DND-41 (cell line): Measurements from ENCODE around the gene RAG1.
"Not testable (repeated sequence)": the region's sequence is repeated elsewhere in the genome, so short reads cannot be mapped to it uniquely, and the experiment has no call there.

ENCODE experiments used
- ATAC-seq: fragments of 200-7000 bp; cut with Tn5 transposase; 3 replicates; pipeline ENCODE4 v1.9.1; 2021; ENCODE audit warnings: low read depth; ENCODE audit not compliant: insufficient read depth
- DNase-seq: peaks from one replicate; pipeline ENCODE4 v3.0.0-alpha.2; 2020
- H2AFZ ChIP-seq: 2 replicates; pipeline ENCODE4 v1.6.0; 2012; ENCODE audit warnings: low read depth, low read length
- H3K27ac ChIP-seq: 2 replicates; pipeline ENCODE4 v1.5.1; 2012; ENCODE audit warnings: low read length, inconsistent platforms
- H3K27me3 ChIP-seq: fragments of 200-600 bp; sonication (generic); 2 replicates; pipeline ENCODE4 v1.6.0; 2012; ENCODE audit warnings: low read length, mild to moderate bottlenecking, inconsistent platforms; ENCODE audit not compliant: insufficient read depth, poor library complexity
- H3K36me3 ChIP-seq: 2 replicates; pipeline ENCODE4 v1.5.1; 2012; ENCODE audit warnings: low read length, inconsistent platforms; ENCODE audit not compliant: insufficient read depth
- H3K4me1 ChIP-seq: 2 replicates; pipeline ENCODE4 v1.5.1; 2012; ENCODE audit warnings: mild to moderate bottlenecking, low read length; ENCODE audit not compliant: insufficient read depth
- H3K4me2 ChIP-seq: 2 replicates; pipeline ENCODE4 v1.6.0; 2012; ENCODE audit warnings: mild to moderate bottlenecking, moderate library complexity, low read length, inconsistent platforms; ENCODE audit not compliant: insufficient read depth
- H3K4me3 ChIP-seq, 2 experiments: fragments of 200-600 bp in 1 of 2; shearing (Covaris generic) in 1 of 2; 2 replicates each; pipeline ENCODE4 v1.5.1; 2012 to 2016; ENCODE audit warnings: inconsistent platforms in 2 of 2, low read length in 2 of 2, mild to moderate bottlenecking in 2 of 2, low read depth in 1 of 2, moderate library complexity in 1 of 2
- H3K79me2 ChIP-seq: 2 replicates; pipeline ENCODE4 v1.6.0; 2012; ENCODE audit warnings: low read length, inconsistent platforms; ENCODE audit not compliant: insufficient read depth
- H3K9ac ChIP-seq: 2 replicates; pipeline ENCODE4 v1.6.0; 2012; ENCODE audit warnings: low read depth, mild to moderate bottlenecking, inconsistent platforms, low read length, moderate library complexity
- H3K9me3 ChIP-seq: 2 replicates; pipeline ENCODE4 v1.5.1; 2012; ENCODE audit warnings: low read length, moderate library complexity, mild to moderate bottlenecking, inconsistent platforms; ENCODE audit not compliant: insufficient read depth, severe bottlenecking
- H4K20me1 ChIP-seq: 2 replicates; pipeline ENCODE4 v1.6.0; 2012; ENCODE audit warnings: low read length; ENCODE audit not compliant: insufficient read depth
- EZH2 ChIP-seq: IDR thresholded peaks from 3 replicates; pipeline ENCODE4 v1.6.1; 2012; ENCODE audit warnings: borderline replicate concordance, low read depth, mild to moderate bottlenecking, moderate library complexity, low read length, inconsistent platforms; ENCODE audit not compliant: severe bottlenecking
- TF ChIP-seq, protein P1 (sequence below): IDR thresholded peaks from 2 replicates; pipeline ENCODE4 v1.5.1; 2012; ENCODE audit warnings: borderline replicate concordance, low read length, moderate library complexity, mild to moderate bottlenecking; ENCODE audit not compliant: poor library complexity, severe bottlenecking; ENCODE audit errors: extremely low read depth

RAG1 gene

DNA sequence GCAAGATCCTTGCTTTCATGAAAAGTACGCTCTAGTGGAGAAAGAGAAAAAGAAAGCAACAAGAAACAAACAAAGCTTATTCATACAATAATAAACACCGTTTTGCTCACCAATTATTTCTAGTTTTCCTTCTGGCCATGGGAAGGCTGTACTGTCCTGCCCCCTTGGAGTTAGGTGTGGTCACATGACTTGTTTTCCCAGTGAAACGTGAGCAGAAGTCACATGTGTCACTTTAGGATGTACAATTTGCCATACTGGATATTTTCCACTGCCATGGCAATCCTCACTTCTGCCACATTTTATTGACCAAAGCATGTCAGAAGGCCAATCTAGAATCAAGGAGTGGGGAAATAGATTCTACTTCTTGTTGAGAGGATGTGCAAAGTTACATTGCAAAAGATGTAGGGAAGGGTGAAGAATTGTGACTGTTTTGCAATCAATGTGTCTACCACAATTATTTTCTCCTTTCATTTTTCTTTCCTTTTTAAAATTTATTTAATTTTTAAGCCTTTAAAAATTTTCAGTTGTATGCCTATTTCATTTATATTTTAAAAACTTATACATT is 33.4 kb upstream of the RAG1 start:
- H3K4me2 ChIP-seq, result no peak overlapping the region
- DNase-seq (no peak), ATAC-seq (no peak)
- no peak overlapping the region for H3K27ac ChIP-seq
- H3K36me3 ChIP-seq, result no peaks in the 10 kb centered on the region
- no peak overlapping the region for H3K9ac ChIP-seq
- H3K4me3 ChIP-seq, result no peak overlapping the region
- H3K4me1 ChIP-seq, result no peaks in the 10 kb centered on the region
- TF ChIP-seq, protein P1, sequence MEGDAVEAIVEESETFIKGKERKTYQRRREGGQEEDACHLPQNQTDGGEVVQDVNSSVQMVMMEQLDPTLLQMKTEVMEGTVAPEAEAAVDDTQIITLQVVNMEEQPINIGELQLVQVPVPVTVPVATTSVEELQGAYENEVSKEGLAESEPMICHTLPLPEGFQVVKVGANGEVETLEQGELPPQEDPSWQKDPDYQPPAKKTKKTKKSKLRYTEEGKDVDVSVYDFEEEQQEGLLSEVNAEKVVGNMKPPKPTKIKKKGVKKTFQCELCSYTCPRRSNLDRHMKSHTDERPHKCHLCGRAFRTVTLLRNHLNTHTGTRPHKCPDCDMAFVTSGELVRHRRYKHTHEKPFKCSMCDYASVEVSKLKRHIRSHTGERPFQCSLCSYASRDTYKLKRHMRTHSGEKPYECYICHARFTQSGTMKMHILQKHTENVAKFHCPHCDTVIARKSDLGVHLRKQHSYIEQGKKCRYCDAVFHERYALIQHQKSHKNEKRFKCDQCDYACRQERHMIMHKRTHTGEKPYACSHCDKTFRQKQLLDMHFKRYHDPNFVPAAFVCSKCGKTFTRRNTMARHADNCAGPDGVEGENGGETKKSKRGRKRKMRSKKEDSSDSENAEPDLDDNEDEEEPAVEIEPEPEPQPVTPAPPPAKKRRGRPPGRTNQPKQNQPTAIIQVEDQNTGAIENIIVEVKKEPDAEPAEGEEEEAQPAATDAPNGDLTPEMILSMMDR, result no peak
- TF ChIP-seq EZH2, result no peak
- no peaks in the 10 kb centered on the region for H4K20me1 ChIP-seq
- H3K9me3 ChIP-seq, result no peaks in the 10 kb centered on the region
- no peaks in the 10 kb centered on the region for H3K79me2 ChIP-seq
- H3K27me3 ChIP-seq, result no peaks in the 10 kb centered on the region
- no peak overlapping the region for H2AFZ ChIP-seq

- TF ChIP-seq, protein P1, result peak; percentile 56
- TF ChIP-seq EZH2, result no peak
- DNase-seq (peak; percentile 27), ATAC-seq (peak; percentile 72)
- H3K9me3 ChIP-seq, result no peaks in the 10 kb centered on the region
- no peaks in the 10 kb centered on the region for H4K20me1 ChIP-seq
- no peak overlapping the region for H3K27ac ChIP-seq
- no peak overlapping the region for H3K4me2 ChIP-seq
- H3K9ac ChIP-seq, result no peak overlapping the region
- no peak overlapping the region for H2AFZ ChIP-seq
- H3K27me3 ChIP-seq, result no peaks in the 10 kb centered on the region
- H3K4me1 ChIP-seq, result no peaks in the 10 kb centered on the region
- H3K4me3 ChIP-seq, result no peak overlapping the region
- no peaks in the 10 kb centered on the region for H3K36me3 ChIP-seq
- H3K79me2 ChIP-seq, result no peaks in the 10 kb centered on the region
These were observed 26.8 kb upstream of the RAG1 start for GRCh38 chr11:36540998-36541397.

DNA sequence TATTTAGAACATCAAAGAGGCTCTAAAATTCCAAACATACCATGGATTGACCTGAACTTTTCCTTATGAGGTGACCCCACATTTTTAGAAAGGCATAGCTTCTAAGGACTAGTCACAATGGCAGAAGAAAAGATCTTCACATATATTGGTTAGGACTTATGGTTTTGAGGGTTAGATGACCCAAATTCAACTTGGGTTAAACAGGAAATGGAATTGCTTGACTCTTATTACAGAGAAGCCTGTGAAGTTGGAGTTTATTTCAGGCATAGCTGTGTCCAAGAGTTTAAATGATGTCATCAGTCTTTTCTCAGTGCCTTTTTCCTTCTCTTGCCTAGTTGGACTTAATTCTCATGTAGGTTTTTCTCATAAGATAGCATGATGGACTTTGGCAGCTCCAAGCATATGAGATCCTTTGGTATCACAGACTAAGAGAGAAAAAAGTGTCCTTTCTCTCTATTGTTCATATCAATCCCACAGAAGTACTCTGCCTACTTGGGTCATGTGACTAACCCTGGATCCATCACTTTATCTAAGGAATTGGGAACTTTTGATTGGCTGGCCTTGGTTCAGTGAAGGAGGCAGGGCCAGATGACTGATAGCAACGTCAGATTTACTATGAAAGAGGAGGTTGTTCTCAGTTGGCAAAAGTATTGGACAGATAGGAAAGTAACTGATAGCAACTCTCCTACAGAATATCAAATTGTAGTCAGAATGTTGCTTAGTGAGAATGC is 17.3 kb upstream of the RAG1 start:
- H3K27me3 ChIP-seq, result no peaks in the 10 kb centered on the region
- H3K36me3 ChIP-seq, result no peaks in the 10 kb centered on the region
- no peak overlapping the region for H3K4me3 ChIP-seq
- H3K27ac ChIP-seq, result no peak overlapping the region
- H3K4me2 ChIP-seq, result no peak overlapping the region
- H2AFZ ChIP-seq, result no peak overlapping the region
- H3K9me3 ChIP-seq, result no peaks in the 10 kb centered on the region
- no peaks in the 10 kb centered on the region for H3K79me2 ChIP-seq
- ATAC-seq (no peak), DNase-seq (no peak)
- H3K9ac ChIP-seq, result no peak overlapping the region
- no peak for TF ChIP-seq EZH2
- TF ChIP-seq, protein P1, result no peak
- peaks cover 8% of the 10 kb centered on the region for H3K4me1 ChIP-seq
- H4K20me1 ChIP-seq, result no peaks in the 10 kb centered on the region

GRCh38 chr11:36557390-36557789 is 10.4 kb upstream of the RAG1 start:
- 0 out of 2 replicates have a peak overlapping the region, but pooled peaks have one; percentile 62 for H3K4me2 ChIP-seq
- peaks cover 18% of the 10 kb centered on the region for H3K79me2 ChIP-seq
- H3K9me3 ChIP-seq, H3K4me3 ChIP-seq, H3K27me3 ChIP-seq, H4K20me1 ChIP-seq, ATAC-seq, H3K36me3 ChIP-seq, DNase-seq, H2AFZ ChIP-seq: not testable (repeated sequence)
- H3K27ac ChIP-seq, result peak overlapping the region; percentile 88; the same call in 1 of the 2 replicates
- peaks cover 41% of the 10 kb centered on the region for H3K4me1 ChIP-seq
- H3K9ac ChIP-seq, result peak overlapping the region; percentile 47; the same call in 1 of the 2 replicates
